Hepatocyte (in vitro differentiated cells): ENCODE results near the gene ST8SIA6. TPM values are rescaled to one million over a fixed set of nuclear protein-coding genes. Genes with fewer than 3 reads are reported as not detected.
"Not testable (repeated sequence)": the region's sequence is repeated elsewhere in the genome, so short reads cannot be mapped to it uniquely, and the experiment has no call there.

Experiments
- DNase-seq: peaks from one replicate; pipeline ENCODE4 v3.0.0-alpha.2; 2016; ENCODE audit warnings: low spot score
- H2AFZ ChIP-seq: fragments of 200-600 bp; sonication (generic); 2 replicates; pipeline ENCODE4 v1.6.0; 2016; ENCODE audit warnings: antibody characterized with exemption, mild to moderate bottlenecking
- H3K27ac ChIP-seq: fragments of 200-600 bp; sonication (generic); 2 replicates; pipeline ENCODE4 v1.5.1; 2016; ENCODE audit warnings: mild to moderate bottlenecking
- H3K27me3 ChIP-seq: fragments of 200-600 bp; sonication (generic); 2 replicates; pipeline ENCODE4 v1.6.1; 2016
- H3K36me3 ChIP-seq: fragments of 200-600 bp; sonication (generic); replicated peaks from 2 replicates; pipeline ENCODE4 v1.5.1; 2016; ENCODE audit warnings: low read depth; ENCODE audit not compliant: insufficient read depth
- H3K4me1 ChIP-seq: fragments of 200-600 bp; sonication (generic); 2 replicates; pipeline ENCODE4 v1.5.1; 2016; ENCODE audit warnings: mild to moderate bottlenecking, moderate library complexity; ENCODE audit not compliant: insufficient read depth
- H3K4me2 ChIP-seq: fragments of 200-600 bp; sonication (generic); 2 replicates; pipeline ENCODE4 v1.6.0; 2016
- H3K4me3 ChIP-seq: fragments of 200-600 bp; sonication (generic); 2 replicates; pipeline ENCODE4 v1.5.1; 2016; ENCODE audit warnings: mild to moderate bottlenecking
- H3K79me2 ChIP-seq: fragments of 200-600 bp; sonication (generic); 2 replicates; pipeline ENCODE4 v1.6.0; 2017; ENCODE audit warnings: mild to moderate bottlenecking
- H3K9me2 ChIP-seq: fragments of 200-600 bp; sonication (generic); replicated peaks from 2 replicates; pipeline ENCODE4 v1.6.0; 2017; ENCODE audit warnings: mild to moderate bottlenecking; ENCODE audit not compliant: insufficient read depth
- H3K9me3 ChIP-seq: fragments of 200-600 bp; sonication (generic); 2 replicates; pipeline ENCODE4 v1.5.1; 2016; ENCODE audit warnings: low read depth, mild to moderate bottlenecking
- H4K20me1 ChIP-seq: fragments of 200-600 bp; sonication (generic); 2 replicates; pipeline ENCODE4 v1.6.0; 2016; ENCODE audit warnings: mild to moderate bottlenecking; ENCODE audit not compliant: insufficient read depth, poor library complexity, severe bottlenecking
- EZH2 ChIP-seq: fragments of 200-600 bp; sonication (generic); IDR thresholded peaks from 2 replicates; pipeline ENCODE4 v1.6.1; 2016; ENCODE audit warnings: antibody characterized with exemption, mild to moderate bottlenecking, borderline replicate concordance
- EZH2phosphoT487 ChIP-seq: fragments of 200-600 bp; sonication (generic); IDR thresholded peaks from one replicate; pipeline ENCODE4 v1.6.1; 2018; ENCODE audit warnings: antibody characterized with exemption, mild to moderate bottlenecking, low read depth, moderate library complexity; ENCODE audit not compliant: unreplicated experiment, severe bottlenecking
- WGBS: methylation state at CpG from one replicate; pipeline ENCODE4 v1.1.6; 2016; ENCODE audit warnings: low lambda C conversion rate; ENCODE audit errors: missing lambda C conversion rate; 5-methylcytosine and 5-hydroxymethylcytosine counted together
- polyA plus RNA-seq: library from polyadenylated mRNA; unstranded; fragments of >200 nt; fragmentation: Nextera tagmentation; extraction: Ambion mirVana; gene quantifications from 2 replicates; pipeline ENCODE4 v1.2.1, GENCODE V29; 2016
- total RNA-seq: library from RNA; depleted of rRNA; stranded (reverse); fragments of >200 nt; gene quantifications from 2 replicates; pipeline ENCODE4 v1.2.3, GENCODE V29; 2014
- TF ChIP-seq, protein P1 (sequence below): fragments of 200-600 bp; sonication (generic); IDR thresholded peaks from 2 replicates; pipeline ENCODE4 v1.5.1; 2016; ENCODE audit warnings: antibody characterized with exemption, mild to moderate bottlenecking; ENCODE audit not compliant: poor library complexity

The ST8SIA6 gene
- total and polyA plus RNA-seq, 2 experiments from 2014 or later: 0.10 TPM; not detected in 1

DNA sequence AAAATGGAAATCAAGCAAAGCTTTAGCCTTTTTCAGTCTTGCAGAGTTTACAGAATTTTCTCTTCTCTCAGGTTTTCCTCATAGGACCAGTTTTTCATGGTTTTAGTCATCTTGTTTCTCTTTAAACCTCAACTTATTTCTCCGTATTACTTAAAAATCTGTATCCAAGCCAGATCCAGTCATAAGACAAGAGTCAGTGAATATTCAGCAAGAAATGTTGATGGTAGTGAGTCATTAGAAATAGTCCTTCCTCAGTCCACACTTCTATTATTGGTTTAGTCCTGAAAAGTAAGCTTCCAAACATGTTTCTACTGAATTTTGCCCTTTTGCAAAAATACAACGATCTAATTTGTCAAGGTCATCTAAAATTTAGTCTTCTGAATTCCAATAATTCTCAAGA lies 119.3 kb downstream of the ST8SIA6 start:
- Histone ChIP-seq H3K79me2 (no peaks in the 10 kb centered on the region), H3K4me3 (no peak overlapping the region), H3K4me2 (no peak overlapping the region), H3K4me1 (no peaks in the 10 kb centered on the region), H3K27me3 (no peaks in the 10 kb centered on the region), H3K9me2 (no peaks in the 10 kb centered on the region), H4K20me1 (no peaks in the 10 kb centered on the region), H2AFZ (no peak overlapping the region), H3K36me3 (no peaks in the 10 kb centered on the region), H3K27ac (no peak overlapping the region), H3K9me3 (no peaks in the 10 kb centered on the region)
- DNase-seq: no peak
- TF ChIP-seq EZH2 (no peak), EZH2phosphoT487 (no peak)
- TF ChIP-seq, protein P1, sequence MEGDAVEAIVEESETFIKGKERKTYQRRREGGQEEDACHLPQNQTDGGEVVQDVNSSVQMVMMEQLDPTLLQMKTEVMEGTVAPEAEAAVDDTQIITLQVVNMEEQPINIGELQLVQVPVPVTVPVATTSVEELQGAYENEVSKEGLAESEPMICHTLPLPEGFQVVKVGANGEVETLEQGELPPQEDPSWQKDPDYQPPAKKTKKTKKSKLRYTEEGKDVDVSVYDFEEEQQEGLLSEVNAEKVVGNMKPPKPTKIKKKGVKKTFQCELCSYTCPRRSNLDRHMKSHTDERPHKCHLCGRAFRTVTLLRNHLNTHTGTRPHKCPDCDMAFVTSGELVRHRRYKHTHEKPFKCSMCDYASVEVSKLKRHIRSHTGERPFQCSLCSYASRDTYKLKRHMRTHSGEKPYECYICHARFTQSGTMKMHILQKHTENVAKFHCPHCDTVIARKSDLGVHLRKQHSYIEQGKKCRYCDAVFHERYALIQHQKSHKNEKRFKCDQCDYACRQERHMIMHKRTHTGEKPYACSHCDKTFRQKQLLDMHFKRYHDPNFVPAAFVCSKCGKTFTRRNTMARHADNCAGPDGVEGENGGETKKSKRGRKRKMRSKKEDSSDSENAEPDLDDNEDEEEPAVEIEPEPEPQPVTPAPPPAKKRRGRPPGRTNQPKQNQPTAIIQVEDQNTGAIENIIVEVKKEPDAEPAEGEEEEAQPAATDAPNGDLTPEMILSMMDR: no peak
- 92% methylated on average over 2 of the region's 2 CpGs for WGBS

DNA sequence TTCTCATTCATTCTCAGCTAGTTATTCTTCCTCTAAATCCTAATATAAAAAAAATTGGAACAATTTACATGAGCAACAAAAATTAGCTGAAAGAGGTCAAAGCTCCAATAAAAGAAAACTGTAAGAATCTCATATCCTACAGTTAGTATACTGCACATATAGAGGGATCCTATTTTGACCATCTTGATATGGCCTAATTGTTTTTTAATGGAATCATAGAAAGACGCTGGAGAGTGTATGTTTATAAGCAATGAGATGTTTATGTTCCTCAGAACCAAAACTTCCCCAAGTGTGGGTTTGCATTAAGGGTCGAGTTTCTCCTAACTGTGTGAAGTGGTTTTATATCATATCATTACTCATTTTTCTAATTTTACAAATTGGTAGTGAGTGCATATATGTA lies 123.9 kb downstream of the ST8SIA6 start:
- Histone ChIP-seq H3K4me1 (no peaks in the 10 kb centered on the region), H3K79me2 (no peaks in the 10 kb centered on the region), H3K27me3 (no peaks in the 10 kb centered on the region), H4K20me1 (no peaks in the 10 kb centered on the region), H3K9me2 (no peaks in the 10 kb centered on the region), H2AFZ (no peak overlapping the region), H3K4me3 (no peak overlapping the region), H3K27ac (no peak overlapping the region), H3K36me3 (no peaks in the 10 kb centered on the region), H3K9me3 (no peaks in the 10 kb centered on the region), H3K4me2 (no peak overlapping the region)
- 66% methylated on average over 2 of the region's 2 CpGs for WGBS
- no peak for TF ChIP-seq EZH2
- no peak for TF ChIP-seq EZH2phosphoT487
- TF ChIP-seq, protein P1: no peak
- DNase-seq: no peak

DNA sequence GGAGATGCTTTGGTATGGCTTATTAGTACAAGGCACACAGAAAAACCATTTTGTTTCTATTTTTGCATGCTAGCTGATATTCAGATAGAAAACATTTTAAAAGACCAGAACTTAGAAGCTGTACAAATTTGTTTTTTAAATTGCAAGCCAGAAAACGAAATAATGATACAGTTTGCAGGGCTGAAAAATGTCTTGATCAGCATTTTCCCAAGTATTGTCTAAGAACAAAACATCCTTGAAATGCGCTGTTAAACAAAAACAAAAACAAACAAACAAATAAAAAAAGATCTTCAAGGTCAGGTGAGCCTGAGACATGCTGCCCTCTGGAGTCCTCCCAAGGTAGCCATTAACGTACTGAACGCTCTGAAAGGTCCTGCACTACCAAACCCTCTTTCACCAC lies 128.0 kb downstream of the ST8SIA6 start:
- TF ChIP-seq, protein P1: no peak
- TF ChIP-seq EZH2phosphoT487: no peak
- H3K9me3 ChIP-seq: no peaks in the 10 kb centered on the region

GRCh38 chr10:17321957-17322356 lies 132.4 kb downstream of the ST8SIA6 start:
- 86% methylated on average over 3 of the region's 3 CpGs for WGBS

More for the DNA sequence above, 128.0 kb downstream of the ST8SIA6 start:
- WGBS: 82% methylated on average over 4 of the region's 4 CpGs
- Histone ChIP-seq H3K27ac (no peak overlapping the region), H3K4me3 (no peak overlapping the region), H3K79me2 (no peaks in the 10 kb centered on the region), H4K20me1 (no peaks in the 10 kb centered on the region), H2AFZ (no peak overlapping the region), H3K9me2 (no peaks in the 10 kb centered on the region), H3K27me3 (no peaks in the 10 kb centered on the region), H3K4me1 (no peaks in the 10 kb centered on the region), H3K36me3 (no peaks in the 10 kb centered on the region), H3K4me2 (no peak overlapping the region)
- no peak for DNase-seq

More at GRCh38 chr10:17321957-17322356, 132.4 kb downstream of the ST8SIA6 start:
- not testable (repeated sequence) for DNase-seq, H3K9me2 ChIP-seq, H3K36me3 ChIP-seq, H3K4me3 ChIP-seq, H3K27me3 ChIP-seq, H2AFZ ChIP-seq, H3K4me1 ChIP-seq, H3K9me3 ChIP-seq, H4K20me1 ChIP-seq, H3K4me2 ChIP-seq, H3K27ac ChIP-seq, H3K79me2 ChIP-seq
